Psoas muscle (tissue), 8 donors: ENCODE measurements around the gene DCTN1. TPM values are rescaled to one million over a fixed set of nuclear protein-coding genes. Genes with fewer than 3 reads are reported as not detected.
"Not testable (repeated sequence)": the region's sequence is repeated elsewhere in the genome, so short reads cannot be mapped to it uniquely, and the experiment has no call there.

Source experiments
- ATAC-seq, 4 donors: fragments of 200-7000 bp; cut with Tn5 transposase; one replicate each; pipeline ENCODE4 v1.9.1; 2020; ENCODE audit warnings: moderate library complexity in 3 of 4, mild to moderate bottlenecking in 2 of 4
- DNase-seq, 2 donors: peaks; one replicate each; pipeline ENCODE4 v3.0.0-alpha.2; 2020
- H3K27ac ChIP-seq: fragments of 200-600 bp; one replicate; pipeline ENCODE4 v1.8.0; 2022
- H3K27me3 ChIP-seq, 3 donors: fragments of 200-600 bp in 1 of 3; one replicate each; pipeline versions ENCODE4 v1.6.1 to v1.8.0; 2013 to 2022; ENCODE audit warnings: low read length in 2 of 3, mild to moderate bottlenecking in 2 of 3, moderate library complexity in 1 of 3; ENCODE audit not compliant: insufficient read depth in 3 of 3
- H3K36me3 ChIP-seq, 2 donors: fragments of 200-600 bp in 1 of 2; one replicate each; pipeline versions ENCODE4 v1.6.1 to v1.8.0; 2013 to 2022; ENCODE audit warnings: low read depth in 1 of 2, mild to moderate bottlenecking in 1 of 2, moderate library complexity in 1 of 2; ENCODE audit not compliant: insufficient read depth in 1 of 2
- H3K4me1 ChIP-seq: fragments of 200-600 bp; one replicate; pipeline ENCODE4 v1.8.0; 2022
- H3K4me3 ChIP-seq: fragments of 200-600 bp; one replicate; pipeline ENCODE4 v1.8.0; 2022; ENCODE audit warnings: mild to moderate bottlenecking
- H3K9me3 ChIP-seq: fragments of 200-600 bp; one replicate; pipeline ENCODE4 v1.8.0; 2022
- CTCF ChIP-seq: fragments of 200-600 bp; IDR thresholded peaks from one replicate; pipeline ENCODE4 v1.8.0; 2022; ENCODE audit warnings: antibody characterized with exemption
- WGBS, 3 donors: extraction: QIAGEN DNeasy Blood & Tissue Kit; methylation state at CpG; one replicate each; pipeline versions ENCODE4 v1.1.6 to v1.1.7; 2013; 5-methylcytosine and 5-hydroxymethylcytosine counted together
- intact Hi-C, 2 donors: fragments of 100-400 bp; cut with DNase I; formaldehyde crosslinking; loops; one replicate each; pipeline versions ENCODE4 v1.11.0 to v1.14.2; 2022
- polyA plus RNA-seq, 3 donors: library from polyadenylated mRNA; stranded (reverse); fragments of 200-250 nt; gene quantifications; one replicate each; pipeline ENCODE4 v1.2.3, GENCODE V29; 2013
- total RNA-seq, 4 donors: library from RNA; stranded (reverse); fragmentation: NEBNext Ultra II Directional in 2 of 4; extraction: Animal tissue kit (Norgen Biotek cat#: 25700) in 2 of 4; gene quantifications; one replicate each; pipeline versions ENCODE4 v1.2.1 to v1.2.4, GENCODE V29; 2021 to 2023
- donor health status: healthy with polysubstance abuse.
- donor health status: DM: no; HTN: no; CAD: no; lungs with moderate emphysema.
- donor health status: Bipolar disorder and iron deficiency.
- donor health status: healthy.
- donor health status: DM: yes; HTN: yes; CAD: no.
- donor health status: DM: no; HTN: no; CAD: no.
- donor health status: DM: no; HTN: no; CAD: no.
- donor health status: DM: yes; HTN: yes; CAD: no.

DCTN1 gene
- total and polyA plus RNA-seq, 7 donors = 45.6 to 131 (median 99.0) TPM

GRCh38 chr2:74421221-74421870 is 41.2 kb upstream of the DCTN1 start, which contains the start of the genes C2orf81 and WDR54:
Gene C2orf81 (minus strand): TSS chr2:74421619. CDS start chr2:74421560, 59 bp downstream.
Gene WDR54 (plus strand): TSS chr2:74421730. CDS start chr2:74422154, 424 bp downstream.
- no peaks in the 10 kb centered on the region for H3K9me3 ChIP-seq
- H3K27me3 ChIP-seq = peaks cover 0 to 39% (median 4%) of the 10 kb centered on the region in 3 donors
- DNase-seq = peak; percentile 90 to 91
- peak; percentile 73 to 91 (median 82) for ATAC-seq
- H3K4me1 ChIP-seq = no peaks in the 10 kb centered on the region
- 1% methylated on average over 52 to 57 of the region's 57 CpGs for WGBS, 3 donors
- intact Hi-C loops = no loop called here
- no peaks in the 10 kb centered on the region for H3K36me3 ChIP-seq
- no peak within 1 kb of the TSS for H3K27ac ChIP-seq
- H3K4me3 ChIP-seq = peak within 1 kb of the TSS; percentile 65
- no peak for TF ChIP-seq CTCF

GRCh38 chr2:74420443-74421103 is 40.5 kb upstream of the DCTN1 start:
- DNase-seq, ATAC-seq, intact Hi-C loops, H3K27ac ChIP-seq, H3K9me3 ChIP-seq, H3K36me3 ChIP-seq, H3K4me1 ChIP-seq: not testable (repeated sequence)
- H3K27me3 ChIP-seq = peaks cover 0 to 47% (median 4%) of the 10 kb centered on the region in 3 donors
- peak overlapping the region; percentile 65 for H3K4me3 ChIP-seq
- 77 to 78% (median 77%) methylated on average over 19 of the region's 19 CpGs for WGBS, 3 donors

GRCh38 chr2:74420006-74420405 is 39.9 kb upstream of the DCTN1 start:
- H3K4me1 ChIP-seq = no peaks in the 10 kb centered on the region
- no peak for TF ChIP-seq CTCF
- H3K9me3 ChIP-seq = no peaks in the 10 kb centered on the region
- H3K4me3 ChIP-seq = no peak overlapping the region
- H3K36me3 ChIP-seq = no peaks in the 10 kb centered on the region
- WGBS, 3 donors = 86 to 92% (median 88%) methylated on average over 2 of the region's 2 CpGs
- H3K27me3 ChIP-seq = peaks cover 0 to 50% (median 4%) of the 10 kb centered on the region in 3 donors
- ATAC-seq (no peak), DNase-seq (no peak)
- intact Hi-C loops = no loop called here
- no peak overlapping the region for H3K27ac ChIP-seq

- Histone ChIP-seq H3K4me3 (no peak overlapping the region), H3K9me3 (no peaks in the 10 kb centered on the region), H3K36me3 (no peaks in the 10 kb centered on the region), H3K27ac (no peak overlapping the region), H3K4me1 (no peaks in the 10 kb centered on the region), H3K27me3 (peaks cover 0 to 57% (median 6%) of the 10 kb centered on the region in 3 donors)
- ATAC-seq (no peak), DNase-seq (no peak)
- intact Hi-C loops = no loop called here
- no peak for TF ChIP-seq CTCF
- WGBS, 3 donors = 88 to 90% (median 89%) methylated on average over 1 of the region's 1 CpG
Measured at GRCh38 chr2:74419345-74419744, 39.2 kb upstream of the DCTN1 start.

GRCh38 chr2:74418312-74418711 is 38.2 kb upstream of the DCTN1 start:
- H3K4me3 ChIP-seq = no peak overlapping the region
- peak; percentile 53 to 74 for DNase-seq

More at GRCh38 chr2:74418312-74418711, 38.2 kb upstream of the DCTN1 start:
- TF ChIP-seq CTCF = no peak
- WGBS, 3 donors = 42 to 61% (median 45%) methylated on average over 27 of the region's 27 CpGs
- intact Hi-C loops = no loop called here
- Histone ChIP-seq H3K9me3 (no peaks in the 10 kb centered on the region), H3K36me3 (no peaks in the 10 kb centered on the region), H3K4me1 (no peaks in the 10 kb centered on the region), H3K27me3 (peaks cover 0 to 55% (median 10%) of the 10 kb centered on the region in 3 donors), H3K27ac (no peak overlapping the region)
- no peak for ATAC-seq
